CD4-positive, alpha-beta T cell treated with Interleukin-4 for 1 hour (primary cell): ENCODE data around the gene APBA1.

ENCODE experiments used
- DNase-seq, 2 donors: peaks; one replicate each; pipeline ENCODE4 v3.0.0-alpha.2; 2020 to 2022

The APBA1 gene

GRCh38 chr9:69655065-69655464 lies 17.1 kb downstream of the APBA1 start:
- no peak for DNase-seq

- no peak for DNase-seq
These were observed 18.9 kb downstream of the APBA1 start for GRCh38 chr9:69653261-69653660.

- no peak for DNase-seq
These were observed 22.5 kb downstream of the APBA1 start for GRCh38 chr9:69649566-69650250.

GRCh38 chr9:69647804-69648203 lies 24.4 kb downstream of the APBA1 start:
- no peak for DNase-seq

GRCh38 chr9:69646810-69647209 lies 25.4 kb downstream of the APBA1 start:
- DNase-seq, result no peak

- DNase-seq, result no peak
These were observed 26.7 kb downstream of the APBA1 start for GRCh38 chr9:69645488-69645887.

- no peak for DNase-seq
These were observed 29.1 kb downstream of the APBA1 start for GRCh38 chr9:69643098-69643497.

GRCh38 chr9:69637817-69638200 lies 34.4 kb downstream of the APBA1 start:
- no peak for DNase-seq

GRCh38 chr9:69637193-69637816 lies 34.9 kb downstream of the APBA1 start:
- no peak for DNase-seq

GRCh38 chr9:69633716-69634115 lies 38.5 kb downstream of the APBA1 start:
- DNase-seq, result no peak

- no peak for DNase-seq
These were observed 39.4 kb downstream of the APBA1 start for GRCh38 chr9:69632768-69633167.

- no peak for DNase-seq
These were observed 44.9 kb downstream of the APBA1 start for GRCh38 chr9:69627281-69627680.

- no peak for DNase-seq
These were observed 48.9 kb downstream of the APBA1 start for GRCh38 chr9:69623276-69623675.

- DNase-seq, result no peak
These were observed 49.5 kb downstream of the APBA1 start for GRCh38 chr9:69622676-69623075.

- no peak for DNase-seq
These were observed 50.3 kb downstream of the APBA1 start for GRCh38 chr9:69621730-69622460.

- no peak for DNase-seq
These were observed 51.4 kb downstream of the APBA1 start for GRCh38 chr9:69620731-69621130.

- DNase-seq, result no peak
These were observed 52.9 kb downstream of the APBA1 start for GRCh38 chr9:69619233-69619632.

- DNase-seq, result no peak
These were observed 55.2 kb downstream of the APBA1 start for GRCh38 chr9:69617006-69617405.

GRCh38 chr9:69615880-69616279 lies 56.3 kb downstream of the APBA1 start:
- no peak for DNase-seq

- DNase-seq, result no peak
These were observed 61.0 kb downstream of the APBA1 start for GRCh38 chr9:69611221-69611620.

GRCh38 chr9:69609156-69609555 lies 63.0 kb downstream of the APBA1 start:
- DNase-seq, result no peak

GRCh38 chr9:69606089-69606488 lies 66.1 kb downstream of the APBA1 start:
- DNase-seq, result no peak

- no peak for DNase-seq
These were observed 66.8 kb downstream of the APBA1 start for GRCh38 chr9:69605406-69605805.

GRCh38 chr9:69604568-69605219 lies 67.5 kb downstream of the APBA1 start:
- no peak for DNase-seq
